Breast epithelium (tissue), 3 donors: ENCODE results near the gene HYDIN.

Experiments
- CTCF ChIP-seq, 3 donors: fragments of 450-650 bp; IDR thresholded peaks; one replicate each; pipeline ENCODE4 v1.5.1; 2016 to 2017; ENCODE audit warnings: antibody characterized with exemption in 3 of 3, mild to moderate bottlenecking in 3 of 3, moderate library complexity in 3 of 3
- POLR2A ChIP-seq: fragments of 450-650 bp; IDR thresholded peaks from one replicate; pipeline ENCODE4 v1.6.1; 2016; ENCODE audit warnings: antibody characterized with exemption, mild to moderate bottlenecking, moderate library complexity
- POLR2AphosphoS5 ChIP-seq, 3 donors: sonication (generic); formaldehyde crosslinking; IDR thresholded peaks; one replicate each; pipeline ENCODE4 v1.6.1; 2017; ENCODE audit warnings: antibody characterized with exemption in 3 of 3

- TF ChIP-seq CTCF (IDR thresholded peaks at IDR 0.05) (no peak), POLR2A (no peak), POLR2AphosphoS5 (IDR thresholded peaks at IDR 0.05) (no peak)
These were observed 51.0 kb downstream of the HYDIN start for GRCh38 chr16:71179569-71179968.
